Measurements from ENCODE around the gene COASY.

GRCh38 chr17:42586514-42587230 lies 24.7 kb downstream of the COASY start:
- TF ChIP-seq ZNF274 (IDR thresholded peaks at IDR 0.05; ENCODE audit: low read depth, low read length) = no peak
- no peak for TF ChIP-seq SUZ12 (IDR thresholded peaks at IDR 0.05; ENCODE audit: extremely low read depth, insufficient read depth, insufficient read length)
- TF ChIP-seq YY1 (IDR thresholded peaks at IDR 0.05; ENCODE audit: insufficient read depth, insufficient read length) = no peak
